HG02623 (cell line): ENCODE data around the gene TBC1D19.
"Not testable (repeated sequence)": the region's sequence is repeated elsewhere in the genome, so short reads cannot be mapped to it uniquely, and the experiment has no call there.

Experiments
- ATAC-seq: cut with Tn5 transposase; IDR thresholded peaks from one replicate; pipeline ENCODE4 v1.9.1; 2021; ENCODE audit warnings: moderate library complexity; ENCODE audit not compliant: unreplicated experiment

TBC1D19 gene

DNA sequence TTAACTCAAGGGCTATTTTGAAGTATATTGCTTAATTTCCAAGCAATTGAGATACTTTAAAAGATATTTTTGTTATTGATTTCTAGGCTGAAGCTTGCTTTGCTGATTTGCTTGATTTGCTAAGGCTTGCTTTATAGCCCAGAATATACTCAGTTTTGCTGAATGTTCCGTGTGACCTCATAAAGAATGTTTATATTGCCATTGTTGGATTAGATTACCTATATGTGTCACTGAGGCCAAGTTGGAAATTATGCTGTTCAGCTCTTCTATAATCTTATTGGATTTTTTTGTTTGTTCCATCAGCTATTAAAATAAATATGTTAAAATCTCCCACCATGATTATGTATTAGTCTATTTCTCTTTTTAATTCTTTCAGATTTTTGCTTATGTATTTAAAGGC is 13.0 kb downstream of the TBC1D19 start:
- no peak for ATAC-seq

DNA sequence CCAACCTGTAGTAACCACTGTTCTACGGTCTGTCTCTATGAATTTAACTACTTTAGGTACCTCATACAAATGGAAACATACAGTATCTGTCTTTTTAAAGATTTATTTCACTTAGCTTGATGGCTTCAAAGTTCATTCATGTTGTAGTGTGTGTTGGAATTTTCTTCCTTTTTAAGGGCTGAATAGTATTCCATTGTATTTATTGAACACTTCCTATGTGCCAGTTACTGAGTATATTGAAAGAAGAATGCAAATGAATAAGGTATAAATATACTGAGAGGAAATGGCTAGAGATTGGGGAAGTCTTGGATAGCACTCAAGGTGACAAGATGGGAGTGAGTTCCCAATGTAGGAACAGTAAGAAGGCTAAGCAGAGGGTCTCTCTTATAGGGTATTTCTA is 17.3 kb downstream of the TBC1D19 start:
- no peak for ATAC-seq

DNA sequence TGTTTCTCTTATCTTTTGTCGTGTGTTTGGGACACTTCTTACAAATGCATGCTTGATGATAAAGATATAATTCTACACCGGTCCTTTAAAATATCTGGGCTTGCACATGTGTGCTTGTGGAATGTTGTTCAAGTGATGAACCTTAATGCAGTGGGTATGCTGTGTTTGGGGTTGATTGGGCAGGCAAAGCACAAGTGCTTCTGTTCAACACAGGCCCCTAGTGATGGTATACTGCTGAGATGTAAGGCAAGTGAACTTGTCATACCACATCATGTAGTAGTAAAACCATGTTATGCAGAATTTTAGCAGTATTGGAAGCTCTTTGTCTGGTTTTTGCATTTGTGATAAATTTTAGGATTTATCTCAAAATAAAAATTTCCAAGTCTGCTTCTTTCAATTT is 23.9 kb downstream of the TBC1D19 start:
- no peak for ATAC-seq

DNA sequence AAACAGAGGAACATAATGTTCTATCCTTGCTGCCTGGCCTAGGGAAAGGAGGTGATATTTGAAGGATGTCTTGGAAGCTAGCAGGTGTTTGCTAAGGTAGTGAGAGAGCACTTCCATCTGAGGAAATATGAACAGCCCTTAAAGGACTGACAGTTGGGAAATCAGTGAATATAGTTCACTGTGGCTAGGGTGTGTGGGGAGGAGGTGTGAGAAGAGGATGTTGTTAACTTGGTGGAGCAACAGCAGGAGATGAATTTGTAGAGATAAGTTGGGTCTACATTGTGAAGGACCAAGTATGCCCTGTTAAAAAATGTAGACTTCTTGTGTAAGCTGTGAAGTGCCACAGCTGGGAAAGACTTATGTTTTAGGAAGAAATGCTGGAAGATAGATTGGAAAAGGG is 25.5 kb downstream of the TBC1D19 start:
- no peak for ATAC-seq

DNA sequence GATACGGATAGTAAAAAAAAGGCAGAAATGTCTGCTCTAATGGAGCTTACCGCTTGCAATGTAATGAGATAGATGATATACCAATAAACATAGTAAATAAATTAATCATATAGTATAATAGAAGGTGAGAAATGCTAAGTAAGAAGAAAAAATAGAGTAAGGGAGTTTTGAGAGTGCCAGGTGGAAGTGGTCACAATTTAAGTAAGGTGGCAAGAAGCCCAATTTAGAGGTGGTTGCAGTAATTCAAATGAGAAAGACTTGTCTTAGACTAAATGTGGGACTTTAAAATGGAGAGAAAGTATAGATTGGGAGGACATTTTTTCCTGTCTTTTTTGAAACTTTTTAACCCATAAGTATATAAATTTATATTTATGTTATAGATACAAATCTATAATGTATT is 26.0 kb downstream of the TBC1D19 start:
- no peak for ATAC-seq

DNA sequence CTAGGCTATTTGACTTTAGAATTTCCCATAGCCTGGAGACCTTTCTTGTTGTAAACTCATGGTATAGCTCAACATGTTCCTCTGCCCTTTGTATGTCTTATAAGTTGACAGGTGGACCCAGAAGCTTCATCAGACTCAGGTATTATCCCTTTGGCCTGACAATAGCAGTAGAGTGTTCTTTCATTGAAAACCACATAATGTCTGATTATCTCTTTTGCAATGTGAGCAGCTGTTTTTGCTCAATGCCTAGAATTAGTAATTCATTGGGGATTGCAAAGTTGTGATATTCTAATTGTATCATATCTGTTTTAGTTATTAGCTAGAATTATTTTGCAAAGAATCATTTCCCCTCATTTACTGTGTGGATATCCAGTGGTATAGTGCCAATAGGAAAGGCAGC is 27.5 kb downstream of the TBC1D19 start:
- no peak for ATAC-seq

DNA sequence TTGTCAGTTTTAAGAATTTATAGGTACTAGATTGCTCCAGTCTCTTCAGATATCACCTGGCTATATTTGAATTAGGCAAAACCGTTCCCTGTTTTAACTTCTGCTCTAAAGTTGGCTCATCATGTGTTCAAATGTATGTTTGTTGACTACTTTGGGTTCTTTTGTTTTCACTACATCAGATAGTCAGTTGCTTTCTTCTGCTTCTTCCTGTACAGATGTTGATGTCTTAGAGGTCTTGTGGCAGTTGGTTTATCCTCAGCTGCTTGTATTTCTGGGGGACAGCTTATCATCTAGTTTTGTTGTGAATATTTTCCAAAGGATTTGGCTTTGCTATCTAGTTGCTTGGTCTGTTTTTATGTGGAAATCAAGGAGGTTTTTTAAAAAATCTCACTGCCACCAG is 28.0 kb downstream of the TBC1D19 start:
- no peak for ATAC-seq

DNA sequence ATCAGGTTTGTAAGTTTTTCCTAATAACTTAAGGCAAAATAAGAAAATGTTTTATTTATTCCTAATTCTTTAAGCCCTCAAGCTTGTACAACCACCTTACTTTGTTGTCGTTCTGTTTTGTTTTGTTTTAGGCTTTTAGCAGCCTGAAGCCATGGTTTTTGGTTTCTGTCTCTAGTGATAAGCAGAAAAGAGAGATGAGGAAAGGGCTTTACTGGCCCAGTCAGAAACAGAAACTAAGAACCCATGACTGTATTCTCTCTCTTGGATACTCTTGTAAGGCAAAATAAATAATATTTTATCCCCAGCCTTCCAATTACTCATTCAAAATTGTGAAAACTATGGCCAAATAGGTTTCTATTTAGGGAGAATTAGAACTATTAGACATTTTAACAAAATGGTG is 29.4 kb downstream of the TBC1D19 start:
- ATAC-seq = no peak

DNA sequence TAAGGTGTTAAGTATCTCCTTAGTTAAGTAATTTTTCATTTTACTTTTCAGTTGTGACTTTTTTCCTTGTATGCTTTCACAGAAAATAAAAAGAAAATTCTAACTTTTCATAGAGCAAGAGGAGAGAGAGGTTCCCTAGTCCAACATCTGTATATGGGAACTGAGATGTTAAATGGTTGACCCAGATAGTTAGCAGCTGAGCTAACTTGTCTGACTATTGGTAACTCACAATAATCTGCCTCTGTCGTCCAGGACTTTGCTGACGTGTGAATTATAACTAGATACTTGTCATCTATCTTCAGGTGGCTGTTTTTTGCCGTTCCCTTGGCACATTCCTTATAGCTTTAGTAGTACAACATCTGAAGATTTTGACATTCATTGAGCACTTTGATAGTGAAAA is 29.9 kb downstream of the TBC1D19 start:
- ATAC-seq = no peak

DNA sequence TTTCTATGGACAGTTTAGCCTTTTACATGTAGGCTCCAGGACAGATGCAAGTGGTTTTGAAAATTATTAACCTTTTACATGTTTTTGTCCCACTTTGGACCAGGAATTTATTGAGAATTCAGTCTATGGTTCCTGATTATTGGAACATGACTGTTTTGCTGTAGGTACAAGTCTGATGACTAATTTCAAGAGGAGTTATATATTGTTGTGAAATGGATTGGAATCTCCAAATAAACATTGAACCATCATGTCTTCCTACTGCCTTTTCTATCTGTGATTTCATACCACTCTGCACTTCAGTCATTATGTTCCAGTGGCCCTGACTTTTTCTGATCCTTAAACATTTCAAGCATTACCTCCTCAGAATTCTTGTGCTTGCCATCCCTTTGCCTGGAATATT is 35.9 kb downstream of the TBC1D19 start:
- no peak for ATAC-seq

DNA sequence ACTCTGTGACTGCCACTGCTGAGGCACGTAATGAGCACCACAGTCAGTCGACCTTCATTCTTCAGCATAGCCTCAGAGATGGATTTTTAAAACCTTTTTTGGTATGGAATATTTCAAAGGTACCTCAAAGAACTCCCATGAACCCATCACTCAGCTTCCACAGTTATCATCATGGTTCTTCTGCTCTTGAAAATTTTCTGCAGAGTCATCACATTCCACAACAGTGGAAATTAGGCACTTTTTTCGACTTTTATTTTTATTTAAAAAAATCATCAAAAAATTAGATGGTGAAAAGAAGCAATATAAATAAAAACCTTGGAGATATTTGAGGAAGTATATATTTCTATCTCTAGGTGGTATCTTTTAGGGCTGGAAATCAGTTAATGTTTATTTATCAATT is 37.5 kb downstream of the TBC1D19 start:
- ATAC-seq = no peak

DNA sequence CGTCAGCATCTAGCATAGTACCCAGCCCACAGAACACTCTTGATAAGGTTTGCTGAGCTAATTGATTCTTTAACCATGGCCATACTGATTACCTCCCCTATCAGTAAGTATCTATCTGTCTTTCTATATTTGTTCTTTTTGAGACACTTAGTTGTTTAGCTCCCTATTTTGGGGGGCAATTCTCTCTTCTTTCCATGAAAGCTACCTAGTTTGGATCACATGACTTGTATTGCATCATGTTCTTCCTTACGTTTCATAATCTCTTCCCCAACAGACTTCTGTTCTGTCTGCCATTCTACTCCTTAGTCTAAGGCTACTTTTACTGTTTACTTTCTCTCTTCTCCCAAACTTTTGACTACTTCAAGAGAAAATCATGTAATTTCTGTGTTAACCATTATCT is 39.0 kb downstream of the TBC1D19 start:
- ATAC-seq = no peak

DNA sequence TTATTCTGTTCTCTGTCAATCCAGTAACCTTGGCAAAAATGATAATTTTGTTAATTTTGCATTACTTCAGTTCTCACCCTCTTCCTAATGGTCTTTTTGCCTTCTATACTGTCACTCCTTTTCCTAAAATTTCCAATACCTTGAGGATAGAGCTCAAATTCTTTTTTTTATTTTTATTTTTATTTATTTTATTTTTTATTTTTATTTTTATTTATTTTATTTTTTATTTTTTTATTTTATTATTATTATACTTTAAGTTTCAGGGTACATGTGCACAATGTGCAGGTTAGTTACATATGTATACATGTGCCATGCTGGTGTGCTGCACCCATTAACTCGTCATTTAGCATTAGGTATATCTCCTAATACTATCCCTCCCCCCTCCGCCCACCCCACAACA is 42.8 kb downstream of the TBC1D19 start:
- ATAC-seq = not testable (repeated sequence)

DNA sequence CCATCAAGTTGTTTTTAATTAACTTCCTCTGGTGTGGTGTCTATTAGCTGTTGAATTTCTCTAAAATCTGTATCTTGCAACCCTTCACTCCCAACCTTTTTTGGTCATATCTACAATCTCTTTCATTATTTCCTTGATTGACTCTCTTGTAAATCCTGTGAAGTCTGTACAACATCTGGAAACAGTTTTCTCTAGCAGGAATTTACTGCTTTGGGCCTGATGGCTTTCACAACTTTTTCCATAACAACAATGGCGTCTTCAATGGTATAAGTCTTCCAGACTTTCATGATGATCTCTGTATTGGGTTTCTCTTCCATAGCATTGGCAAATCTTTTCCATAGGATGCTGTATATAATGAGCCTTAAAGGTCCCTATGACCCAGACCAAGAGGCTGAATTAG is 49.0 kb downstream of the TBC1D19 start:
- no peak for ATAC-seq

DNA sequence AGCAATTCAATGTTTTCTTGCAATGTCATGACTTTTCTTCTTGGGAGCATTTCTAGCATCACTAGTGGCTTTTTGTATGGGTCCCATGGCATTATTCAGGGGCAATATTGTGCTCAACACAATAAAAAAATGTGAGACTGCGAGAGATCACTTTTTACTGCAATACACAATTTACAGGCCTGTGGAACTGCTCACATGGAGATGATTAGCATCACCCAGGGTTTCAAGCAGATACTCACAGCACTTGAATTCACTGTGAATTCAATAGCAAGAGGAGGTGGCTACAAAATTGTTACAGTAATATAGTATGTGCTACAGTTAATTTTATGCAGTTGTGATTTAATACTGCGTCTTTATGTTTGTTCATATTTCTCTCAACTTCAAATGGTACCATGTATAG is 50.4 kb downstream of the TBC1D19 start:
- no peak for ATAC-seq

DNA sequence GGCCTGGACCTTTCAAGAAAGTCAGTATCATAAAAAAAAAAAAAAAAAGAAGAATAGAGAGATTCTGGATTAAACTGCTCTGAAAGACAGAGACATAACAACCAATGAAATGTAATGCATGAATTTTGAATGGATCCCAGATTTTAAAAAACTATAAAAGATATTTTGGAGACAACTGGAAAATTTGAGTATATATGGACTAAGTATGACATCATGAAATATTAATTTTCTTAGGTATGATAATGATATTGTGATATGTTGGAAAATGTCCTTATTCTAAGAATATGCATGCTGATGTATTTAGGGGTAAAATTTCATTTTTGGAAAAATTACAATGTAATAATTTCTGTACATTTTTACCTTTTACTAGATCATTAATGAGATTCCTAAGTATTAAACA is 52.6 kb downstream of the TBC1D19 start:
- ATAC-seq = no peak

DNA sequence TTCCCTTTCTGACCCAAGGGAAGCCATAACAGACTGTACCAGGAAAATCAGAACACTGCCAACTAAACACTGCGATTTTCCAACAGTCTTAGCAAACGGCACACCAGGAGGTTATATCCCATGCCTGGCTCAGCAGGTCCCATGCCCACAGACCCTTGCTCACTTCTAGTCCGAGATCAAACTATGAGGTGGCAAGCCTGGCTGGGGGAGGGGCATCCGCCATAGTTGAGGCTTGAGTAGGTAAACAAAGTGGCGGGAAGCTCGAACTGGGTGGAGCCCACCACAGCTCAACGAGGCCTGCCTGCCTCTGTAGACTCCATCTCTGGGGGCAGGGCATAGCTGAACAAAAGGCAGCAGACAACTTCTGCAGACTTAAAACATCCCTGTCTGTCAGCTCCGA is 56.8 kb downstream of the TBC1D19 start:
- not testable (repeated sequence) for ATAC-seq

DNA sequence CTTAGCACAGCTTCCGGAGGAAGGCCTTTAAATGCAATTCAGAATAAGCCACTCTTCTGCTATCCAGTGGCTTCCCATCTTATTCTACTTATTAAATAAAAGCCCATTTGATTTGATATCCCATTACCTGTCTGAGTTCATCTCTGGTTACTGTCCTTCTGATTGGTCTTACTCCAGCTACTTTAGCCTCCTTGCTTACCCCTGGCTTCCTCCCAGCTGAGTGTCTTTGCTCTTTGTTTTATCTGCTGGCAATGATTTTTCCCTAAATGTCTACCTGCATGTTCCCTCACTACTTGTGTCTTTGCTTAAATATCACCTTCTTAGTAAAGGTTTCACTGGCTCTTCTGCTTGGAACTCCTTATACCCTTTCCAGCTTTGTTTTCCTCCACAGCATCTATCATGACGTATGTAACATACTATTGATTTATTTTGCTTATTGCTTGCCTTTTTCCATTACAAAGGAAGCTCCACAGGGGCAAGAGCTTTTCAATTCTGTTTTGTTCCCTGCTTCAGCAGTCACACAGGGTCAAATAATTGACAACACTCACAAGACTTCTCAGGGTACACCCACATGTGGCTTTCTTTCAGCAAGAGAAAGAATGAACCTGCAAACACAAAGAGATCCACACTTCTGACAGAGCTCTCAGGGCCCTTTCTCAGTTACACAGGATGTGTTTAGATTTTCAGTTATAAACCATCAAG is 63.8 kb downstream of the TBC1D19 start:
- ATAC-seq = no peak

DNA sequence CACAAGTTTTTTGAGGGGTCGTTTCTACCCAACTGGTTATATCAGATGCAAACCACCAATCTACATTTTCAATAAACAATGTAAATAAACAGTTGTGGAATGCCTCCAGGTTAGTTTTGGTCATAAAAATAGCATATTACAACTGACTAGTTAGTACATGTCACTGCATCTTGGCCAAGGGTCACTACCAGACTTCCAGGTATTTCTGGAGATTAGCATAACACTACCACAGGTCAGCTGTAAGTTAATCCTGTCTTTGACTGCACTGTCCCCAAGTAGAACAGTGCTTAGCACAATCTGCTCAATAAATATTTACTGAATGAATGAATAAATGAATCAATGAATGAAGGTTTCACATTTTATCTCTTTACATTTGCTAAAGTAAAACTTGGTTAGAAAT is 64.4 kb downstream of the TBC1D19 start:
- ATAC-seq = no peak

DNA sequence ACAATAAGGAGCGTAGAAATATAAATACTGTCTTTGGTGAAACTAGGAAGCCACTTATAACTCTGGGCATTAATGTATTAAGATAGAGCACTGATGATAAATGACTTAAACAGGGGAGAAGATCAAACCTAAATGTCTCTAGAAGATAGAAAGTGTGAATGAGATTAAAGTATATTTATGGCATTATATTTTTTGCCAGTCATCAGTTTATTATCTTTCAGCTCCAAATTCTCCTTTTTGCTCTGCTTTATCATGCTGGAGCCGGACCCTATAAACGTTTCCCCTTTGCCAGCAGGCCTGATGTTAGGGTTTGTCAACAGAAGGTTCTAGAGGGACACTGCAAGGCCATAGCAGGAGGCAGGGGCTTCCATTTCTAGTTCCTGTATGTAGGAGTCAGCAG is 76.4 kb downstream of the TBC1D19 start:
- ATAC-seq = no peak

DNA sequence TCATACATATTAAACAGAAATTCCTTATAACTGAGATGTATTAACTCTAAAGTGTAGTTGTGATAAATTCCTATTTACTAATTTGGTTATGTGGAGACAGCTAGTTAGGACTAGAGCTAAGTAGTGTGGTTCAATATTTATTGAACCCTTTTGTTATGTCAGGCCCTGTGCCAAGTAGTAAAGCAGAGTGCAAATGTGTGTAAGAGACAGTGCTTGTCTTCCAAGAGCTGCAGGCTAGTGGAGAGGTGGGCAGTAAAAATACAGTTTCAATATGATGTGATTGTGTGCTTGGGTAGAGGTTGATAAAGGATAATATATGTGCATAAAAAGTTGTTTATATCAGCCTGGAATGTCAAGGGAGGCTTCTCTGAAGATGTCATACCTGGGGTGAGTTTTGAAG is 80.0 kb downstream of the TBC1D19 start:
- no peak for ATAC-seq

DNA sequence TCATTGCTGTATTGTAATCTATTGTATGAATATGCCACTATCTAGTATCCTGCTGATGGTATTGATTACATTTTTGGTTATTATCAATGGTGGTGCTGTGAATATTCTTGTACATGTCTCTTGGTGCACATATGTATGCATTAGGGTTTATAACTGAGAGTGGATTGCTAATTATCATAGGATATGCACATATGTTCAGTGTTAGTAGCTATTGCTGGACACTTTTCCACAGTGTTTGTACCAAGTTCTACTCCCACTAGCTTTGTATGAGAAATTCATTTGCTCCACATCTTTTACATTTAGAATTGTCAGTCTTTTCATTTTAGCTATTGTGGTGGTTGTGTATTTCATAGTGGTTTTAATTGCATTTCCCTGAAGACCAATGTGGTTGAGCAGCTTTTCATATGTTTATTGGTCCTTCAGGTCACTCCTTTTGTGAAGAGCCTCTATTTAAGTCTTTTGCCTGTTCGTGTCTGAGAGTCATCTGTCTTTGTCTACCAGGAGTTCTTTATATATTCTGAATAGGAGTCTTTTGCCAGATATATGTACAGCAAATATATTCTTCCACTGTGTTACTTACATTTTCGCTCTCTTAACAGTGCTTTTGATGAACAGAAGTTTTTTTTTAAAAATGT is 87.1 kb downstream of the TBC1D19 start:
- ATAC-seq = no peak
